GM19035 (cell line): Measurements from ENCODE around the gene NAT8L.

Source experiments
- ATAC-seq: cut with Tn5 transposase; IDR thresholded peaks from one replicate; pipeline ENCODE4 v1.9.1; 2021; ENCODE audit not compliant: unreplicated experiment

The NAT8L gene

DNA sequence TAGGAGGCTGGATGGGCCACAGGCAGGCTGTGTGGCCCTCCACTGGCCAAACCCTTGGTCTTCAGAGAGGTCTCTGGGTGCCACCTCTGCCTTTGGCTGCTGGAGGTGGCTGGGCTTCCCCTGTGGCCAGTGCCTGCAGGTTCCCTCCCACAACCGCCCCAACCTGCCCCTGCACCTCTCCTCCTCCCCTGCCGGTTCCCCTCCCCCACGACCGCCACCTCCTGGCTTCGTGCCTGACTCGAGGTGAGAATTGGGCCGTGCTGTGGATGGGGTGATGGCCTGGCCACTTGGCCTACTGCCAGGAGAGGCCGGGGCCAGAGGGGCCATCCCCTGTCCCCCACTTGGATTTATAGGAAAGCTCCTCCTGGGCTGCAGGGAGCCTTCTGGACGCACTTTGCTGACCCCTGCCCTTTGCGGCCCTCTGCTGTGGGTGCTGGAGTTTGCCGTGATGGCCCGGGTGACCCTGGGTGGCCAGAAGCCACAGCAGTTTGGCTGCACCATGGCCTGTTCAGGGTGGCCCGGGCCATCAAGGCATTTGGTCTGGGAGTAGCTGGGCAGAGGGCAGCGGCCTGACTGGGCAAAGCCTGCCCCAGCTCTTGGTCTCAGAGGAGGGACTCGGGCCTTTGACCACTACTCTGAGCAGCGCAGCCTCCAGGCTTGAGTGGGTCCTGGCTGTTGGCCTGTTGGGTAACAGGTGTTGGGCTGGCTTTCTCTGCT is 3.8 kb downstream of the NAT8L start:
- ATAC-seq, result no peak

DNA sequence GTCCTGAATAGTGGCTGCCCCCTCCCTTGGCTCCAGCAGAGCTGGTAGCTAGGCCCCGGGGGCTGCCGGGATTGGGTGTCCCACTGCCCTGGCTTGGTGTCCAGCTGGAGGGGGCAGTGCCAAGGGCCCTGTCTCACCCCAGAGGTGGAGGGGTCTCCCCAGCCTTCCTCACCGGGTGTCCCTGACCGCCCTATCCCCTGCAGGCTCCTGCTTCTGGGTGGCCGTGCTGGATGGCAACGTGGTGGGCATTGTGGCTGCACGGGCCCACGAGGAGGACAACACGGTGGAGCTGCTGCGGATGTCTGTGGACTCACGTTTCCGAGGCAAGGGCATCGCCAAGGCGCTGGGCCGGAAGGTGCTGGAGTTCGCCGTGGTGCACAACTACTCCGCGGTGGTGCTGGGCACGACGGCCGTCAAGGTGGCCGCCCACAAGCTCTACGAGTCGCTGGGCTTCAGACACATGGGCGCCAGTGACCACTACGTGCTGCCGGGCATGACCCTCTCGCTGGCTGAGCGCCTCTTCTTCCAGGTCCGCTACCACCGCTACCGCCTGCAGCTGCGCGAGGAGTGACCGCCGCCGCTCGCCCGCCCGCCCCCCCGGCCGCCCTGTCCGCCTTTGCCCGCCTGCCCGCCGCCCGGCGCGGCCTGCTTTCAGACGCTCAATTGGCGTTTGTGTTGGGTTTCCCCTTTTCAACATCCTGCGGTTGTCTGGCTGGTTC is 4.6 kb downstream of the NAT8L start:
- no peak for ATAC-seq

DNA sequence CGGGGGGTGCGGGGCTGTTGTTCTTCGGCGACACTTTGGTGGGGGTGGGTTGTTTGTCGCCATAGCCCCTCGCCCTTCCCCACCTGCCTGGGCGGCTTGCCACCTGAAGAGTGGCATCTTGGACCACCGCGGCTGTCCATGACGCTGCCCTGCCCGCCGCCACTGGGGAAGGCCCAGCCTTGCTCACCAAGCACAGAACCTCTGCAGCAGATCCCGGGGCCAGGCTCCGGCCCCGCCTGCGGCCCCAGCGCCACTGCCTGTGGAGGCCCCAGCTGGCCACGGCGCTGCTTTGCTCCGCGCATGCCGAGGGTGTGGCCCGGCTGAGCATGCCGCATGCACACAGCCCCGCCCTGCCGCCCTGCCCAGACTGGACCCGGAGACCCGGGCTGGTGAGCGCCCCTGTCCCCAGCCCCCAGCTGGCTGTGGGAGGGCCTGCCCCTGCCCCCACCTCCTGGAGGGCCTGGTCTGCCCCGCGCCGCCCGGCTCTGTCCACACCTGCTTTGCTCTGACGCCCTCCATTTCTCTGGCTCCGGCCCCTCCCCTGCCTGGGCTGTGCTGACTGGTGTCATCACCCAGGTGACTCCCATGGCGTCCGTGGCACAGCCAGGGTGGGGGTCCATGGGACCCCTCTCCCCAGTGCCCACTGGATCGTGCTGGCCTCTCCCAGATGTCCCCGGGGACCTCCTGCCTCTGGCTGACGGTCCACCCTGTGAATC is 5.3 kb downstream of the NAT8L start:
- no peak for ATAC-seq

DNA sequence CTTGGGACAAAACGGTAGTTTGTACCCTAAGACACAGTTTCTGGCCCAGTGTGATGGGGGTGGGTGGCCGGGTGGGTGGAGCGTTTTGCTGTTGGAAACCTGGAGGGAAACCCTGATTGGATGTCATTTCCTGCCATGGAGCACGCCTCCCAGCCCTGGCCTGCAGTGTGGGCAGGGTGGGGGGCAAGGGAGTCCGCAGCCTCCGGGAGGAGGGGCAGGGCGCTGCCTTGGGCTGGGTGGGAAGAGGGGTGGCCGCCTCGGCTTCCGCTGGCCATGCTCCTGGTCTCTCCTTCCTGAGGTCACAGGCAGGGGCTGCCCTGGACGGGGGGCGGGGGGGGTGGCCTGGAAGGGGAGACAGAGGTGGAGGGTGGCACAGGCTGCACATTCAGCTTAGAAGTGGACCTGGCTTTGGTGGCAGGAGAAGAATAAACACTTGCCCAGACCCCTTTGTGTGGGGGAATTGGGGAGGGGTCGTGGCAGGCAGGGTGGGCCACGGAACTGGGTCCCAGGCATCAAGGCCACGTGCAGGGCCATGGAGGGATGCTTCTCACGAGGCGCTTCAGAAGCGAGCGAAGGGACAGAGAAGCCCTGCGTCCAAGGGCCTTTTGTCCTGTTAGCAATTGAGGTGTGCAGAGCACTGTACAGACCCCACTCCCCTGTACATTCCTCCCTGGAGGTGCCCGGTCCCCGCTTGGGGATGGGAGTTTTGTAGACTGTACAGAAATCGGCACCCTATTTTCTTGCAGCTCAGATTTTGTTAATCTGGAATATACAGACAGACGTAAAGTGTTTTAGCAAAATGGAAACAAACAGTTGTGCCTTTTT is 6.2 kb downstream of the NAT8L start:
- no peak for ATAC-seq

DNA sequence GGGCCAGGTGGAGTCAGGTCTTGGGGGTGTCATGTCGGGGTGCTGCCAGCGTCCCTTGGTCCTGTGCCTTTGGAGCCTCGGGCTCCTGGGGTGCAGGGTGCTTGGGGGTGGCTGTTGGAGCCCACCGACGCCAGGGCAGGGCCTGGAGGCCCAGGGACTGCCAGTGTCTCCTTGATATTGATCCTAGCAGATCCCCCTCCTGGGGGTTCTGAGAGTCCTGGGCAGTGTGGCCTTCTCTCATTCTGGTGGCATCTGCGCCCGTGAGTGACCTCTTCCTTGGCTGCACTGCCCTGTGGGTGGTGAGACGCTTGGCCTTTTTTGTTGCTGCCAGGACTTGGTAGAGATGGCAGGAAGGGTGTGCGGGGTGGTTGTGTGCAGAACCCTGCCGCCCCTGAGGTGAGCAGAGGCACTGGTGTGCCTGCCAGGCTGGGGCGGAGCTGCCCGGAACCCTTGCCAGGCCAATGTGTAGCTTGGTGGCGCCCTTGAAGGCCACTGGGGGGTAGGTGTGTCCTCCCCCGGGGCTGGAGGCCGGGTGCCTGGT is 7.0 kb downstream of the NAT8L start:
- no peak for ATAC-seq

DNA sequence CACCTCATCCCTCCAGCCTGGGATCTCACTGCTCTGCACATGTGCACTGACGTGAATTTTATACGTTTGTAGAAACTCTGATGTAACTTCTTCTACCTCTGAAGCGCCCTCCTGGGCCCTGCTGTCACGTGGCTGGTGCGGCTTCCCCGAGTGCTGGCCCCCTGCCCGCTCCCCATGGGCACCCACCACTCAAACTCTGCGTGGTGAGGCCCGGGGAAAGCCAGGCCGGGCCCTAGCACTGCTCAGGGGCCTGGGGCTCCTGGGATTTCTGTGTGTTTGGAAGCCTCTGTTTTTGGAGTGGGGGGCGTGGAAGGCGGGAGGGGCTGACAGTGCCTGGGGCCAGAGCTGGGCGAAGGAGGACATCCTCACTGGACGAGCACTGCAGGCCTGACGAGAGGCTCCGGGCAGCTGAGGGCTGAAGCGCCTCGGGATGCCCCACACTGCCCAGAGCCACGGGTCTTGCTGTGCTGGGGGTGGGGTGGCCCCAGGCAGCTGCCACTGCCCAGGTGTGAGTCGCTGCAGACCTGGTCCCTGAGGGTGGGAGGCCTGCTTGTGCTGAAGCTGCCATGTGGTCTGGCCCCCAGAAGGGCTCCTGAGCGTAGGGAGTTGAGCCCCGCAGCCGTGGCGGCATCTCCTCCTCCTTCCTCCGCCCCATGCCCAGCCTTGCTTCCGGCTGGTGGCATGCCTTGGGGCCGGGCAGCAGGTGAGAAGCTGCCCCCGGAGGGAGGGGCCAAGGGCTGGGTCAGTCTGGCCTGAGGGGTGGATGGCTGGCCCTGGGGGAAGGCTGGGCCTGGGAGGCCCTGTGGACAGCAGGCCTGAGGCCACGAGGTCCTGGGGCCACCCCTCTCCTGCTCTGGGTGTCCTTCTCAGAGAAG is 7.7 kb downstream of the NAT8L start:
- ATAC-seq, result no peak

DNA sequence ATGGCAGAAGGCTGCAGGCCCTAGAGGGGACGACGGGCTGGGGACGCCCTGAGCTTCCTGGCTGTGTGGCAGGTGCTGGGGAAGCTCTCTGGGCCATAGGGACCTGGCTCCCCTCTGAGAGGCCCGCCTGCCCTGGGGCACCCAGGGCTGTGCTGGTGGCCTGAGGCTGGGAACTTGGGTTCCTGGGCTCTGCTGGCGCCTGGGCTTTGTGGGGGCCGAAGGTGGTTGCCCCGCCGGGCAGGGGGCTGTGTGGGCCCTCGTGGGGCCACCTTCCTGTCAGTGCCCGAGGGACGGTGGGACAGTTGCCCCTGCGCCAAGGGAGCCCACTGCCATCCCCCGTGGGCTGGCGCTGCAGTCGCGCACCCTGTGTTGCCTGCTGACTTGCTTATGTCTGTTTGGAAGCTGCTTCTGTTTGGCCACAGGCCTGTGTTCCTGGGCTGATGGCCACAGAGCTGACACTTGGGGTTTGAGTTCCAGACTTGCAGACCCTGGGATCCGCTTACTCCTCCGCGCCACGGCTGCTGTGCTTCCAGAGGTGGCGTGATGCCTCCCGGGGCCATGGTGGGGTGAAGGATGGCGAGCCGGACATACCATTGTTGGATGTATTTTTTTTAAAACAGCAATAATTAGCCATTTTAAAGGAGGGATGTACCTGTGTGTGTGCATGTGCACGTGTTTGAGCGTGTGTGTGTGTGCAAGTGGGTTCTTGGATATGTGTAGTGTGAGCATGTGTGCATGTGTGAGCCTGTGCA is 8.5 kb downstream of the NAT8L start:
- no peak for ATAC-seq

DNA sequence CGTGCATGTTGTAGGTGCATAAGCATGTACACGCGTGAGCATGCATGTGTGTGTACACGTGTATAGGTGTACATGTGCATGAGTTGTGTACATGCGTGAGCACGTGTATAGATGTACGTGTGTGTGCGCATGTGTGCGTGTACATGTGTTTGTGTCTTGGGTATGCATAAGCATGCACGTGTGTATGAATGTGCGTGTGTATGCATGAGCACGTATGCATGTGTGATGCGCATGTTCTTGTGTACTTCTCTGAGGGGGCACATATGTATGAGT is 9.0 kb downstream of the NAT8L start:
- no peak for ATAC-seq

DNA sequence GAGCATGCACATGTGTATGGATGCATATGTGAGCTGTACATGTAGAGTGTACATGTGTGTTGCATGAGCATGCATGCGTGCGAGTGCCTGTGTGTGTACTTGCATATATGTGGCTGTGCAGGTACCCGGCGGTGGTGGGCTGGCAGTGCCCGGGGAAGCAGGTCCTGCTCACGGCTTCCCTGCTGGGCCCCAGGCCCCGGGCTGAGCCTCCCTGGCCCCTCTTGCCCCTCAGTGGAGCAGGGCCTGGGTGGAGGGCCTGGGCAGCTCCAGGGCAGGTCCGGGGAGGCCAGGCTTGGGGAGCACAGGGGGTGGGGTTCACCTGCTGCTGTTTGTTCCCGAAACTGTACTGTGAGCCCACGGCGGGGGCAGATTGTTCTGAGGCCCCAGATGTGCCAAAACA is 9.4 kb downstream of the NAT8L start:
- ATAC-seq, result no peak

DNA sequence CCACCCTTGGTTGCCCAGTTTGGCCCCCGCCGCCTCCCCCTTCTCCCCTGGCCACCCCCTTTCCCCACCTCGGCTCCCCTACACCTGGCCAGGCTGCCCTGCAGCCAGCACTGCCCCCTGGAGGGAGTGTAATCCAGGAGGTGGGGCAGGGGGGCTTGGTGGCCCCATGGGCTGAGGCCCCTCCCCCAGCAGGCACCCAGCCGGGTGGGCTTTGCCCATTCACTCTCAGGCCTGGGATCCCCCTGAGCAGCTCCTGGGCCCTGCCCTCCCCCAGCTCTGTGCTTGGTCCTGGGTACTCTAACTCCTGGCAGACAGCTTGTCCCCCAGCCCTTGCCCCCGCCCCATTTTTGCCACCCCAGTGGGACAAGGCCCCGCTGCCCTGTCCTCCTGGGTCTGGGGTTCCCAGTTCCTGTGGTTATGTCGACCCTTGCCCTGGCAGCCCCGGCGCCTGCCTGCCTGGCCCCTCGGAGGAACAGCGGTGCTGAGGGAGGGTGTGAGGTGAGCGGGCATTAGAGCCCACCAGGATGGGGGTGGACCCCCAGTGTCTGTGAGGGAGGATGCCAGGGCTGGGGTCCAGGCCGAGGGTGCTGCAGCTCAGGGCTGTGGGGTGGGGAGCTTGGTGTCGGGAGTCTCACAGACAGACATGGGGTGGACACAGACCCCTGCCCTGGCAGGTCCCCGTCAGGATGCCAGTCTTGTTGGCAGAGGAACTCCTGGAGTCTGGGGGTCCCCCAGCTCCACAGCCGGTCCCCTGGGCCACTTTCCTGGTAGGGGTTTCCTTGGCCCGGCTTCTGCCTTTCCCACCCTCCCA is 10.2 kb downstream of the NAT8L start:
- ATAC-seq, result no peak

DNA sequence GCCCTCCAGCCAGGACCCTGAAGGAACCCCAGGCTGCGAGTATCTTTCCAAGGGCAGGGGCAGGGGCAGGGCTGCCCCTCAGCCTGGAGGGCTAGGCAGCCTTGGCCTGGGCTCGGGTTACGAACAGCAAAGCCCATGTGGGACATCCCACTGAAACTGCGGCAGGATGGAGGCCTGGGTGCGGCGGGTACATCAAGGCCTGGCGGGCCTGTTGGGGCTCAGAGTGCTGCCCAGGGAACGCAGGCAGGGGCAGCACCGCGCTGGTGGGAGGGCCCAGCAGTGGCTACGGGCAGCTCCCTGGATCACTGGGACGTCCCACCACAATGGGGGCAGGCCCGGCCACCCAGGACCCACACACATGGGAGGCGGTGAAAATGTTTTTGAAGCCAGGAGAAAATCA is 10.9 kb downstream of the NAT8L start:
- no peak for ATAC-seq

DNA sequence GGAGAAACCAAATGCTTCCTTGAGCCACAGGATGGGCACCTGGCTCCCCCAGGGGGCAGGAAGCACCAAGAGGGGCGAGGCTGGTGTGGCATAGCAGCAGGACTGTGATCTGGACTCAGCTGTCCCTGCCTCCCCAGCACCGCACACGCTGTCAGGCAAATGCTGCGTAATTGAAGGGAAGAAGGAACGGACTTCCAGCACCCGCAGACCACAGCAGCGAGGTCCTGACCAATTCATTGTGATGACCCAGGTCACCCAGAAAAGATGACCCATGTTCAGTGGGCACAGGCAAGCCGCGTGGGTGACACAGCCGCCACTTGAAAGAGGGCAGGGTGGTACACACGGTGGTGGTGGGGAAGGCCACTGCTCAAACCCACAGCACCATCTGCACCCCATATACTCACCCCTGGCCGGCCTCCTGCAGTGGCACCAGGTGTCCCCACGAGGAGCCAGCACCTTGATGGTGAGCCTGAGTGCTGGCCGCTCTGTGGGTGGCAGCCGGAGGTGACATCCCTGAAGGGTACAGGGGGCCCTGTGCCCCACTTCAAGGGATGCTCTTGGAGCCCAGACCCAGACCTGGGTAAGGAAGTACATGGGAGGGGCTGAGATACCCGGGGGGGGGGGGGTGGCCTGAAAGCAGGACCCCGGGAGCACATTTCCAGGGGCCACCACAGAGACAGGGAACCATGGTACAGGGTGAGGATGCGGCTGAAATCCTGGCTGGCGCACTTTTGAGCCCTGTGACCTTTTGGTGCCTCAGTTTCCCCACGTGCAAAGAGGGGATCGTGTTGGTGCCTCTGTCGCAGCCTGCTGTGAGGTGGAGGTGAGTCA is 11.5 kb downstream of the NAT8L start:
- ATAC-seq, result no peak

DNA sequence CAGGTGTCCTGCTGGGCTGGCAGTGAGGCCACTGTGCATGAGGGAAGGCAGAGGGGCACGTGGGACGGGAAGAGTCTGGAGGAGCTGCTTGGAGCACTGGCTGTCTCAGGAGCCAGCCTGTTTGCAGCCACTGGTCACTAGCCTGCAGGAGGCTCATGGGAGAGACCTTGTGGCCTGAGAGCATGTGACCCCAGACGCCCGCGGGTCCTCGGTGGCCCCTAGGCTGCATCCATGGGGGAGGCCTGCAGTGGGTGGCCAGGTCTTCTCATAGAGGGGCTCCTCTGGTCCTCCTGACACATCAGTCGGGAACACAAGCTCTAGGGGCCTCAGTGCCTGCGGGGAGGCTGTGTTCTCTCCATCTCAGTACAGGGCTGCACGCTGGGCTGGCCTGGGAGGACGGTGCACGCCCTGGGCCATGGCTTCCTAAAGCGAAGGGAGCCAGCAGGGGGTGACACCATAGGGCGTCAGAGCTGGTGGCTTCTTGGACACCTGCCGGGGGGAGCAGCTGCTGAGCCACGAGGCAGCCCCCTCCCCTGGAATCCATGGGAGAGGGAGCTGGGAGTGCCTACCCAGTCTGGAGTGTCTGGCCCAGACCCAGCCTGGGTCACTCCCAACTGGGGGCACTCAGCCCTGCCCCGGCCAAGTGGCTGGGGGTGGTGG is 12.3 kb downstream of the NAT8L start:
- no peak for ATAC-seq

DNA sequence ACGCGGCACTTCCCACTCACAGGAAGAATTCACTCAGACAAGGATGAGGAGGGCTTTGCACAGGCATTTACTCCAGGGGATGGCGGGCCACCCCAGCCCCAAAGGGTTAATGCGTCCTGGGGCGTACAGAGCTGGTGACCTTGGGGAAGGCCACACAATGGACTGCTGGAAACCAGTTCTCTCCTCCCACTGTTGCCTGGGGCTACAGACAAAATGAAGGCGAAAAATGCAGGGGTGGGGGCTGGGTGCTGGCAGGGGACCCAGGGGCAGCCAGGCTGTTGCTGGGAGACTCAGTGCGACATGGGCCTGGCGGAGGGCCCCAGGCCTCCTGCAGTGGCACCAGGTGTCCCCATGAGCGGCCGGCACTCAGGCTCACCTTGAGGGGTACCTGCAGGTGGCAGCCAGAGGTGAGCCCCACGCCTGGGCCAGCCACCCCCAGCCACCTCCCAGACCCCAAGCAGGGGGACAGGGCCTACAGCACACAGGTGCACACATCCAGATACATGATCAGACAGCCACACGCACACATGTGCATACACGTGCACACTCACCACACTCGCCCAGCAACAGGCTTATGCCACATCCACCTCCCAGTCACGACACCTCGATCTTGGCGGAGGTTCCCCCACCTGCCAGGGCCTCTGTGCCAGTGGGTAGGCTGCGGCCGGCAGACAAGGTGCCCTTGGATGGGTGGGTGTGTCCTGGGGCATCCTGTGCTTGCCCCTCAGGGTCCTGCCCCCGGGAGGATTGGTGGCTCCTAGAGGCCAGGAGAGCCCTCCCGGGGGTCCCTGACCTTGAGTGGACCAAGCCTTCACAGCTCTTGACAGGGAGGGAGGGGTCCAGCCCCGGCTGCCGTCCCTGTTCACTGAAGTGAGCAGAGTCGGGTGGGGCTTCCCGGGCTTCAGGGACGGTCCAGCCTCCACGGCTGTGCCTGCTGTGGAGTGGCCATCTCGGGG is 13.1 kb downstream of the NAT8L start:
- ATAC-seq, result no peak

DNA sequence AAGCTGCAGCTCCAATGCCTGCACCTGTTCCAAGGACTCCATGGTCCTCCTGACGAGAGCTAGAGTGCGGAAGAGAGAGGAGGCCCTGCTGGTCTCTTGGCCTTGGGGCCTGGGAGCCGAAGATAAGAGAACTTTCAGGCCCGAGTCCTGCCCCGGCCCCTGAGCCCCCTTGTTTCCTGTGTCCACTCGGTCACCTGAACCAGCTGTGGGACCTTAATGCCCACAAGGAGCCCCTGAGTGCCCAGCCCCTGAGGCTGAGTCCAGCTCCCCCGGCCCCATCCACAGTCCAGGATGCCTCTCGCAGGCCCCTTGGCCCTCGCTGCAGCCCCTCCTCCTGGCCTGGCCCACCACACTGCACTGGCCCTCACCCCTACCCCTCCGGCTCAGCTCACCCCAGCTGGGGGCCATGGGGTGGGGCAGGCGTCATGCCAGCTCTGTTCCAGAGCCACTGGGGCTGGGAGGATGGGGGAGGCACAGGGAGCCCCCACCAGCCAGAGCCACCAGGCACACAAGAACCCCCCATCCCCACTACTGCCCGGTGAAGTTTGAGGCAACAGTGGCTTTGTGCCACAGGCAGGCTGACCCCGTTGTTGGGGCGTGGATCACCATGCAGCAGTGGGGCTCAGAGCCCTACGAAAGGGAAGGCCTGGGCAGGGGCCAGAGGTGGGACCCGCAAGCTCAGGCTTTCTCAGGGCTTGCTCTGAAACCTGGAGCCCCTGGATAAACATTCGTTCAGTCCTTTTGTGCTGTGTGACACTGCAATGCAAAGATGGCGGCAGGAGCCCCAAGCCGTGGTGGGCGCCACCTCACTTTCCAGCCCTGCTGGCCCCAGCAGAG is 14.1 kb downstream of the NAT8L start:
- no peak for ATAC-seq
